Endothelial cell of umbilical vein (primary cell): Measurements from ENCODE around the gene MRPL57.

Source experiments
- POLR2A ChIP-seq: IDR thresholded peaks from 2 replicates; pipeline ENCODE4 v1.6.1; 2012; ENCODE audit warnings: low read depth, mild to moderate bottlenecking, control low read depth, low read length
- POLR2AphosphoS5 ChIP-seq: IDR thresholded peaks from 2 replicates; pipeline ENCODE4 v1.6.1; 2012; ENCODE audit warnings: low read depth, mild to moderate bottlenecking, control low read depth, low read length, moderate library complexity; ENCODE audit not compliant: insufficient read depth

DNA sequence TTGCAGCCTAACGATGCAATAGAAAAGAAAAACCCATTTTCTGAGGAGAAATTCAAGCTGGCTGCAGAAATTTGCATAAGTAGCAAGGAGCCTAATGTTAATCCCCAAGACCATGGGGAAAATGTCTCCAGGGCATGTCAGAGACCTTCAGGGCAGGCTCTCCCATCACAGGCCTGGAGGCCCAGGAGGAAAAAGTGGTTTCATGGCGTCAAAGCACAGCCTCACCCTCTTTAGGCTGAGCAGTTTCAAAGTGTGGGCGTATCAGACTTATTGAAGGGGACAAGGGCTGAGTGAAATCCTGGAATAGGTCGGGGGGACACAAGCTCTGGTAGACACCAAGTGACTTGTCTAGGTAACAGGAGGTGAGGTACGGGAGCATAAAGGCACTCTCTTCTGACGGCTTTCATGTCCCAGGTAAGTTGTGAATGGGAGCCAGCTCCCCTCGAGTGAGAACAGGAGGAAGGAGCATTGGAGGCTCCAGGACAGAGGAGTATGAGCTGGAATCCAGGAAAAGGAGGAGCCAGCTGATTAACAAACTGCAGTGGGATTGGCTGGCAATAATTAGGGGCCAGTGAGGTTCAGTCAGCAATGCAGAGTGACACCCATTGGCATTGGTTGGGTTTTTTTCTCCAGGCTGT lies 35.8 kb downstream of the MRPL57 start:
- TF ChIP-seq POLR2A = no peak
- TF ChIP-seq POLR2AphosphoS5 = no peak
